BE2C (cell line): ENCODE data around the gene CCDC66.
"Not testable (repeated sequence)": the region's sequence is repeated elsewhere in the genome, so short reads cannot be mapped to it uniquely, and the experiment has no call there.

Experiments used
- DNase-seq: peaks from one replicate; pipeline ENCODE4 v3.0.0-alpha.2; 2020
- H3K27me3 ChIP-seq: fragments of 250-450 bp; sonication (Bioruptor Pico); 2 replicates; pipeline ENCODE4 v1.5.1; 2020; ENCODE audit warnings: mild to moderate bottlenecking
- H3K36me3 ChIP-seq: fragments of 250-450 bp; sonication (Bioruptor Pico); 2 replicates; pipeline ENCODE4 v1.5.1; 2020; ENCODE audit warnings: mild to moderate bottlenecking
- H3K4me1 ChIP-seq: fragments of 250-450 bp; sonication (Bioruptor Pico); 2 replicates; pipeline ENCODE4 v1.5.1; 2020
- H3K4me3 ChIP-seq: 2 replicates; pipeline ENCODE4 v1.5.1; 2011; ENCODE audit warnings: low read depth, low read length
- H3K9me3 ChIP-seq: fragments of 250-450 bp; sonication (Bioruptor Pico); 2 replicates; pipeline ENCODE4 v1.5.1; 2020
- CTCF ChIP-seq: IDR thresholded peaks from 2 replicates; pipeline ENCODE4 v1.5.1; 2012; ENCODE audit warnings: mild to moderate bottlenecking, low read depth, low read length

The CCDC66 gene

DNA sequence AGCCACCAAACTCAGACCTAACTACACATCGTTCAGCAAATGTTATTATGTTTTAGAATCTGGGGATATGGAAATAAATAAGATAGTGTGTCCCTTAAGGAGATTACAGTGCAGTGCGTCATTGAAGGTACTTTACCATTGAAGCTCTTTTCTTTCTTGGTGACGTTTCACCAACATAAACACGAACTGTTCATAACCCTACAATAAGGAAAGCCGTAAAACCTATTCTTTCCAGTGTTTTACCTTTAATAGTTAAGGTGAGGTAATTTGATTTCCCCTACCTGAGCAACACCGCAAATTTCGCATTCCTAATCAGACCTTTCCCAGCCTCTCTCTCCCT is 826 bp downstream of the CCDC66 start:
- no peak for TF ChIP-seq CTCF
- H3K36me3 ChIP-seq, result no peaks in the 10 kb centered on the region; the same call in 1 of the 2 replicates
- H3K4me1 ChIP-seq, result no peaks in the 10 kb centered on the region
- H3K9me3 ChIP-seq, result no peaks in the 10 kb centered on the region
- DNase-seq, result no peak
- H3K4me3 ChIP-seq, result peak overlapping the region; percentile 84
- H3K27me3 ChIP-seq, result no peaks in the 10 kb centered on the region; the same call in 1 of the 2 replicates

DNA sequence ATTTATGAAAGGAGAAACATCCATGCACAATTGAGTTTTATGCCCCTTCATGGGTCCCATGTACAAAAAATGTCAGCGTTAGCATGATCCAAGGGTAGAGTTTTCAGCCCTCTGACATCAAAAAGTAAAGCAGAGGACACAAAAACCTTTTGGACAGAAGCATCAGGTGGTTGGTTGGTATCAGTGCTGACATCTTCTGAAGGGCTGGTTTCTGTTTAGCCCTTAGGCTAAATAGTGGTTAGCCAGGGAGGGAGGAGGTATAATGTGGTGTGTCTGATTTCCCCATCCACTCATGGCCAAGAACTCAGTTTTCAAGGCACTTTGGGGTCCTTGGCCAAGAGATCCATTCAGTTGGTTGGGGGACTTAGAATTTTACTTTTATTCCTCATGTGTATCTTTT is 16.5 kb downstream of the CCDC66 start:
- Histone ChIP-seq H3K36me3 (peaks cover 3% of the 10 kb centered on the region; the same call in 1 of the 2 replicates), H3K27me3 (no peaks in the 10 kb centered on the region), H3K4me1 (no peaks in the 10 kb centered on the region), H3K4me3 (no peak overlapping the region), H3K9me3 (no peaks in the 10 kb centered on the region)
- TF ChIP-seq CTCF, result no peak
- DNase-seq, result no peak

DNA sequence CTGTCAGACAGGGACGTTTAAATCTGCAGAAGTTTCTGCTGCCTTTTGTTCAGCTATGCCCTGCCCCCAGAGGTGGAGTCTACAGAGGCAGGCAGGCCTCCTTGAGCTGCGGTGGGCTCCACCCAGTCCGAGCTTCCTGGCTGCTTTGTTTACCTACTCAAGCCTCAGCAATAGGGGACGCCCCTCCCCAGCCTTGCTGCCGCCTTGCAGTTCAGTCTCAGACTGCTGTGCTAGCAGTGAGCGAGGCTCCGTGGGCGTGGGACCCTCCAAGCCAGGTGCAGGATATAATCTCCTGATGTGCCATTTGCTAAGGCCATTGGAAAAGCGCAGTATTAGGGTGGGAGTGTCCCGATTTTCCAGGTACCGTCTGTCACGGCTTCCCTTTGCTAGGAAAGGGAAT is 25.0 kb downstream of the CCDC66 start:
- not testable (repeated sequence) for H3K4me1 ChIP-seq, DNase-seq, H3K36me3 ChIP-seq, H3K9me3 ChIP-seq, H3K27me3 ChIP-seq, H3K4me3 ChIP-seq

DNA sequence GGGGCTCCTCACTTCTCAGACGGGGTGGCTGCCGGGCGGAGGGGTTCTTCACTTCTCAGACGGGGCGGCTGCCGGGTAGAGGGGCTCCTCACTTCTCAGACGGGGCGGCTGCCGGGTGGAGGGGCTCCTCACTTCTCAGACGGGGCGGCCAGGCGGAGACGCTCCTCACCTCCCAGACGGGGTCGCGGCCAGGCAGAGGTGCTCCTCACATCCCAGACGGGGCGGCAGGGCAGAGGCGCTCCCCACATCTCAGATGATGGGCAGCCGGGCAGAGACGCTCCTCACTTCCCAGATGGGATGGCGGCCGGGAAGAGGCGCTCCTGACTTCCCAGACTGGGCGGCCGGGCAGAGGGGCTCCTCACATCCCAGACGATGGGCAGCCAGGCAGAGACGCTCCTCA is 27.3 kb downstream of the CCDC66 start:
- not testable (repeated sequence) for DNase-seq, H3K4me3 ChIP-seq, H3K27me3 ChIP-seq, H3K36me3 ChIP-seq, H3K9me3 ChIP-seq, H3K4me1 ChIP-seq

DNA sequence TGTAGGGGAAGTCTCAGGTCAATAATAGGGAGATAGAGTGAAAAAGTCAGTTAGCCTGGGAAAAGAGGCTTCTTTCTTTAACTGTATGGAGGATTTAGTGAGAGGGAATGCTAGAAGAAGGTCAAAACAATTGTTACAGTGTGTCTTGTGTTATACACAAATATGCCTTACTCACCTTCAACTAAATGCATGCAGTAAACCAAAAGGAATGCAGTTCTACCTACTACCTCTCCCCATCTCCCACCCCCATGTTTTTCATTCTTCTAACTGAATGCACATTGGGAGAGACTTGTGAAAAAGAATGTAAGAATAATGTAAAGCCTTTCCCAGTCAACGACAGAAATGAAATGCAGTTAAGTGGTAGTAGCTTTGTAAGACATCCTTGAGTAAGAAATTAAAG is 33.8 kb downstream of the CCDC66 start:
- Histone ChIP-seq H3K4me3 (no peak overlapping the region), H3K36me3 (no peaks in the 10 kb centered on the region), H3K4me1 (no peaks in the 10 kb centered on the region), H3K27me3 (no peaks in the 10 kb centered on the region), H3K9me3 (no peaks in the 10 kb centered on the region)
- DNase-seq, result no peak
- TF ChIP-seq CTCF, result no peak

DNA sequence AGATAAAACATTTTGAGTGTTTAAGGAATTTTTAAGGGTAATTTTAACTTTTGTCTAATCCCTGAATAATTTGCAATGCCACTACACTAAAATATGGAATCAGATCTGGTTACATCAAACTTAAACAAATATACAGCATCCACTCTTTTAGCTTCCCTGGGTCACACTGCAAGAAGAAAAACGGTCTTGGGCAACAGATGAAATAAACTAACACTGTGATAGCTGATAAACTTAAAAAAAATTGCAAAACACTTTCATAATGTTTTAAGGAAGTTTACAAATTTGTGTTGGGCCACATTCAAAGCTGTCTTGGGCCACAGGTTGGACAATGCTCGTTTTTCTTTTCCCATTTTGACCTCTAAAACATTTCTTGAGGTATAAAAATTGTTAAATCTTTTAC is 34.3 kb downstream of the CCDC66 start:
- no peaks in the 10 kb centered on the region for H3K36me3 ChIP-seq
- no peaks in the 10 kb centered on the region for H3K9me3 ChIP-seq
- no peak overlapping the region for H3K4me3 ChIP-seq
- no peaks in the 10 kb centered on the region for H3K27me3 ChIP-seq
- DNase-seq, result no peak
- no peak for TF ChIP-seq CTCF
- no peaks in the 10 kb centered on the region for H3K4me1 ChIP-seq

DNA sequence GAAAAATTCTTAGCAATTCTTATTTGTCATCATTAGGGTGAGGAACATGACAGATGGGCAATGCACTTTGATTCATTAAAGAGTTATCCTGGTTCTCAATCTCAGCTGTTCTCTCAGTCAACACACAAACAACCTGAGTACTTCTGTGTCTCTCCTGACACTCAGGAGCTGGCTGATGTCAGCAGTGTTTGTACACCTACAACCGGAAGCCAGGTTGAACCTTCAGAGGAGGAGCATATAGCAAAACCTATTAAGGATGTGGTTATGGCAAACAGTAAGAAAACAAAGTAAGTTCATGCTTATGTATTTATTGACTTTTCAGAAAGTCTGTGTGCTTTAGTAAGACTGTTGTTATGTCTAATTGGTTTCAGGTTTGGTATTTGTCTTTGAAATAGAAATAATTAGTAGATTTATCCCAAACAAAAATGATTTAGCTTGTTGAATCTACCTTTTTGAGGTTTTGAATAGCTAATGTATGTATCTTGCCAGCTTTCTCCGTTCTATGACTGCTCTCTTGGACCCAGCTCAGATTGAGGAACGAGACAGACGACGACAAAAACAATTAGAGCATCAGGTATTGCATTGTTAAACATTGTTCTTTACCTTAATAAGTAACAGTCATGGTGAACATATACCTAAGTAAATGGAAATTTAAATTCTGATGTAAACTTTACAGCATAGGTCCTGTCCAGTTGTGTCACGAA is 36.6 kb downstream of the CCDC66 start:
- H3K4me1 ChIP-seq, result no peaks in the 10 kb centered on the region
- no peak for TF ChIP-seq CTCF
- no peaks in the 10 kb centered on the region for H3K9me3 ChIP-seq
- H3K27me3 ChIP-seq, result no peaks in the 10 kb centered on the region
- H3K36me3 ChIP-seq, result no peaks in the 10 kb centered on the region
- no peak for DNase-seq
- no peak overlapping the region for H3K4me3 ChIP-seq
